GM12878 (cell line): ENCODE data around the gene CORO2B. TPM values are rescaled to one million over a fixed set of nuclear protein-coding genes. Genes with fewer than 3 reads are reported as not detected.

Experiments used
- ATAC-seq: fragments of 200-7000 bp; cut with Tn5 transposase; 3 replicates; pipeline ENCODE4 v1.9.1; 2020; ENCODE audit warnings: mild to moderate bottlenecking, moderate library complexity
- BruUV-seq: library from RNA; stranded (reverse); fragments of 400-500 nt; replicated peaks from 2 replicates; lab custom pipeline; 2021; lab: Mats Ljungman, UMichigan
- CTCF ChIA-PET: fragments of 300-600 bp; sonication (Branson Sonifier 250); formaldehyde crosslinking; extraction: SDS; loops from one replicate; lab custom pipeline; 2021; ENCODE audit warnings: inconsistent platforms; lab: Yijun Ruan, JAX
- POLR2A ChIA-PET: fragments of 350-600 bp; formaldehyde crosslinking; extraction: SDS; loops from one replicate; lab custom pipeline; 2021; ENCODE audit warnings: inconsistent platforms; lab: Charles Lee
- RAD21 ChIA-PET: fragments of 300-600 bp; sonication (Branson Sonifier 250); formaldehyde crosslinking; loops from one replicate; lab custom pipeline; 2023; ENCODE audit warnings: antibody characterized with exemption; ENCODE audit not compliant: unreplicated experiment; lab: Charles Lee
- SMC1A ChIA-PET: fragments of 300-600 bp; sonication (Branson Sonifier 250); formaldehyde crosslinking; loops from one replicate; lab custom pipeline; 2023; ENCODE audit not compliant: unreplicated experiment, uncharacterized antibody; lab: Charles Lee
- DNase-seq: peaks from one replicate; pipeline ENCODE4 v3.0.0-alpha.2; 2011; ENCODE audit warnings: low read depth, low spot score
- FAIRE-seq: peaks from 3 replicates; lab custom pipeline; 2011; peaks lifted over from hg19 to GRCh38; lab: Jason Lieb, UNC
- H2AFZ ChIP-seq: 2 replicates; pipeline ENCODE4 v1.6.0; 2011; ENCODE audit warnings: low read depth, low read length, control low read depth; ENCODE audit not compliant: control insufficient read depth
- H3K27ac ChIP-seq: 2 replicates; pipeline ENCODE4 v1.5.1; 2011; ENCODE audit warnings: control low read depth; ENCODE audit not compliant: control insufficient read depth, insufficient read depth
- H3K27me3 ChIP-seq, 2 experiments: replicated peaks in 1 of 2; 2 replicates each; pipeline versions ENCODE4 v1.6.0 to v1.6.1; 2011; ENCODE audit warnings: low read length in 1 of 2; ENCODE audit not compliant: control insufficient read depth in 2 of 2, insufficient read depth in 2 of 2
- H3K36me3 ChIP-seq, 2 experiments: 2 replicates each; pipeline ENCODE4 v1.5.1; 2011; ENCODE audit warnings: low read length in 1 of 2; ENCODE audit not compliant: control insufficient read depth in 2 of 2, insufficient read depth in 2 of 2
- H3K4me1 ChIP-seq: 2 replicates; pipeline ENCODE4 v1.6.1; 2011; ENCODE audit warnings: mild to moderate bottlenecking, low read length, moderate library complexity, mixed read lengths; ENCODE audit not compliant: control insufficient read depth, insufficient read depth
- H3K4me2 ChIP-seq: 2 replicates; pipeline ENCODE4 v1.6.0; 2011; ENCODE audit warnings: control low read depth; ENCODE audit not compliant: control insufficient read depth, insufficient read depth
- H3K4me3 ChIP-seq: fragments of 200-600 bp; sonication (generic); 2 replicates; pipeline ENCODE4 v1.5.1; 2016
- H3K79me2 ChIP-seq: 2 replicates; pipeline ENCODE4 v1.6.0; 2011; ENCODE audit warnings: low read length; ENCODE audit not compliant: control insufficient read depth, insufficient read depth
- H3K9ac ChIP-seq: 2 replicates; pipeline ENCODE4 v1.8.0; 2011; ENCODE audit warnings: low read length, control low read depth, mixed read lengths; ENCODE audit not compliant: control insufficient read depth, insufficient read depth
- H3K9me3 ChIP-seq: replicated peaks from 3 replicates; pipeline ENCODE4 v1.5.1; 2011; ENCODE audit warnings: mild to moderate bottlenecking, low read length; ENCODE audit not compliant: control insufficient read depth, insufficient read depth
- H4K20me1 ChIP-seq: 2 replicates; pipeline ENCODE4 v1.6.0; 2011; ENCODE audit not compliant: control insufficient read depth, insufficient read depth
- BCL11A ChIP-seq: IDR thresholded peaks from 2 replicates; pipeline ENCODE4 v1.6.1; 2011; ENCODE audit warnings: low read depth, low read length
- BHLHE40 ChIP-seq, 2 experiments: fragments of 450-650 bp in 1 of 2; IDR thresholded peaks; 2 replicates each; pipeline ENCODE4 v1.6.1; 2011 to 2017; ENCODE audit warnings: low read depth in 2 of 2, borderline replicate concordance in 1 of 2, improper control_type of control experiment in 1 of 2, low read length in 1 of 2, mild to moderate bottlenecking in 1 of 2
- FOS ChIP-seq: IDR thresholded peaks from 3 replicates; pipeline ENCODE4 v1.6.1; 2011; ENCODE audit warnings: borderline replicate concordance; ENCODE audit not compliant: insufficient read length; ENCODE audit errors: extremely low read depth
- KAT2A ChIP-seq: conservative IDR thresholded peaks from 2 replicates; pipeline ENCODE4 v1.6.1; 2011; ENCODE audit warnings: low read depth, low read length; ENCODE audit not compliant: control insufficient read depth
- MXI1 ChIP-seq: fragments of 150-350 bp; IDR thresholded peaks from 2 replicates; pipeline ENCODE4 v1.6.1; 2011; ENCODE audit warnings: low read depth, mild to moderate bottlenecking, inconsistent platforms, low read length, improper control_type of control experiment
- NFXL1 ChIP-seq: fragments of 450-650 bp; IDR thresholded peaks from 2 replicates; pipeline ENCODE4 v1.6.1; 2017; ENCODE audit warnings: antibody characterized with exemption, mild to moderate bottlenecking, borderline replicate concordance
- SMAD1 ChIP-seq: fragments of 450-650 bp; IDR thresholded peaks from 2 replicates; pipeline ENCODE4 v1.6.1; 2018; ENCODE audit warnings: mild to moderate bottlenecking, low read depth; ENCODE audit not compliant: partially characterized antibody
- SMARCA5 ChIP-seq: fragments of 450-650 bp; IDR thresholded peaks from 2 replicates; pipeline ENCODE4 v1.6.1; 2017; ENCODE audit warnings: mild to moderate bottlenecking
- SPI1 ChIP-seq: IDR thresholded peaks from 2 replicates; pipeline ENCODE4 v1.6.1; 2011; ENCODE audit warnings: low read depth, mild to moderate bottlenecking, low read length, moderate library complexity, borderline replicate concordance; ENCODE audit not compliant: insufficient read depth
- STAT3 ChIP-seq: IDR thresholded peaks from 2 replicates; pipeline ENCODE4 v1.6.1; 2011; ENCODE audit warnings: low read depth, low read length, improper control_type of control experiment
- TAF1 ChIP-seq: IDR thresholded peaks from 2 replicates; pipeline ENCODE4 v1.6.1; 2011; ENCODE audit warnings: mild to moderate bottlenecking, low read depth, low read length, borderline replicate concordance
- WRNIP1 ChIP-seq: IDR thresholded peaks from 2 replicates; pipeline ENCODE4 v1.6.1; 2011; ENCODE audit warnings: low read depth, low read length, improper control_type of control experiment, borderline replicate concordance
- WGBS: methylation state at CpG from one replicate; pipeline ENCODE4 v1.1.6; 2016; ENCODE audit warnings: low lambda C conversion rate; ENCODE audit not compliant: insufficient replicate concordance, insufficient coverage; ENCODE audit errors: missing lambda C conversion rate; 5-methylcytosine and 5-hydroxymethylcytosine counted together
- in situ Hi-C: fragments of 300-500 bp; cut with MboI; formaldehyde crosslinking; loops from 9 replicates; pipeline ENCODE4 v1.14.3; 2018; ENCODE audit warnings: mixed read lengths
- intact Hi-C: fragments of 100-400 bp; cut with micrococcal nuclease; formaldehyde crosslinking; loops from one replicate; pipeline ENCODE4 v1.14.2; 2022; ENCODE audit not compliant: unreplicated experiment
- polyA plus RNA-seq, 11 experiments: library from polyadenylated mRNA; depleted of rRNA in 4 of 11; unstranded in 6 of 11; stranded (reverse) in 5 of 11; fragments of >200 nt; fragmentation: Nextera tagmentation in 4 of 11; fragmentation: Illumina TruSeq in 1 of 11; extraction: Ambion mirVana in 4 of 11; extraction: Trizol in 1 of 11; gene quantifications; 1 replicate in 1 of 11; 2 replicates in 10 of 11; pipeline versions ENCODE4 v1.2.1 to v1.2.3, GENCODE V29; 2011 to 2016; ENCODE audit warnings: inconsistent platforms in 2 of 11, missing spikeins in 2 of 11, low read depth in 1 of 11
- total RNA-seq, 4 experiments: library from RNA; depleted of rRNA in 3 of 4; stranded (reverse); fragments of >200 nt in 3 of 4; fragmentation: Illumina TruSeq in 1 of 4; extraction: Trizol in 1 of 4; gene quantifications; 2 replicates each; pipeline versions ENCODE4 v1.2.1 to v1.2.3, GENCODE V29; 2013 to 2021
- TF ChIP-seq, protein P1 (sequence below): IDR thresholded peaks from 2 replicates; pipeline ENCODE4 v1.6.1; 2011; ENCODE audit warnings: low read depth, mild to moderate bottlenecking, low read length, moderate library complexity, borderline replicate concordance; ENCODE audit errors: extremely low read depth
- TF ChIP-seq, protein P2 (sequence below): IDR thresholded peaks from 2 replicates; pipeline ENCODE4 v1.6.1; 2012; ENCODE audit warnings: mild to moderate bottlenecking, low read depth, low read length
- TF ChIP-seq, protein P3 (sequence below): IDR thresholded peaks from 2 replicates; pipeline ENCODE4 v1.6.1; 2011; ENCODE audit warnings: mild to moderate bottlenecking, low read depth, low read length, moderate library complexity; ENCODE audit not compliant: insufficient replicate concordance

The CORO2B gene
- total and polyA plus RNA-seq, 10 of the 15 experiments (the other 5 are each of a cell fraction or from before 2014, with no cell fraction given), result 0.05 to 0.73 (median 0.13) TPM; not detected in 4

DNA sequence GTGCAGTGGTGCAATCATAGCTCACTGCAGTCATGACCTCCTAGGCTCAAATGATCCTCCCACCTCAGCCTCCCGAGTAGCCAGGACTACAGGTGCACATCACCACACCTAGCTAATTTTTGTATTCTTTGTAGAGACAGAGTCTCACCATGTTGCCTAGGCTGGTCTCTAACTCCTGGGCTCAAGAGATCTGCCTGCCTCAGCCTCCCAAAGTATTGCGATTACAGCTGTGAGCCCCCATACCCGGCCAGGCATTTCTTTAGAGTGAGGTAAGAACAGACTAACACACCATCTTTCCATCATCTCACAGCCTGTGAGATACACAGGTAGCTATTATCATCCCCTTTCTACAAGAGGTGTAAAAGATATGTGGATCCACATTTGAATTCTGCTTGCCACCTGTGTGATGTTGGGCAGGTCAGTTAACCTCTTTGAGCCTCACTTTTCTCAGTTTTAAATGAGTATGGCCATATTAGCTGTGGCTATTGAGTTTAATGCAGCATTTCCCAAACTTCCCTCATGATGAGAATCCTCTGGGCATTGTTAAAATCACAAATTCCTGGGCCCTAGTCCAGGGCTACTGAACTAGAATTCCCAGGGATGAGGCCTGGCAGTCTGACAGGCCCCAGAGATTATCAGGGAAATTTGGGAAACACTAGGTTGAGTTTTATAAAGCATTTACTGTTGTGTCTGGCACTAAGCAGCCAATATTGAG is 195.9 kb downstream of the CORO2B start:
- RAD21 ChIA-PET, result no interaction called here

More for the DNA sequence above, 195.9 kb downstream of the CORO2B start:
- Histone ChIP-seq H2AFZ (no peak overlapping the region), H3K4me3 (no peak overlapping the region), H3K36me3 (peaks cover 3 to 12% of the 10 kb centered on the region in 2 experiments; a peak in 2 of 4 replicates), H3K4me1 (no peaks in the 10 kb centered on the region), H3K27ac (no peak overlapping the region), H3K9ac (no peak overlapping the region), H3K79me2 (no peaks in the 10 kb centered on the region), H4K20me1 (no peaks in the 10 kb centered on the region), H3K27me3 (no peaks in the 10 kb centered on the region), H3K9me3 (no peaks in the 10 kb centered on the region; the same call in 2 of the 3 replicates), H3K4me2 (no peak overlapping the region)
- ATAC-seq, result no peak
- POLR2A ChIA-PET, result no interaction called here
- WGBS, result 98% methylated on average over 3 of the region's 3 CpGs
- BruUV-seq, result no TSS peak
- intact Hi-C loops (no loop called here), in situ Hi-C loops (no loop called here)
- no peak for FAIRE-seq
- no peak for DNase-seq
- CTCF ChIA-PET, result interaction anchor here (1.1 kb wide), 1 partner anchor 9 kb away, joined by 4 read pairs; no protein-coding TSS in a partner anchor
- TF ChIP-seq SMARCA5, result no peak
- TF ChIP-seq SMAD1, result no peak
- no peak for TF ChIP-seq FOS
- no peak for TF ChIP-seq BHLHE40 (IDR thresholded peaks at IDR 0.05; ENCODE audit: borderline replicate concordance in 1 of 2, low read depth in 2 of 2, low read length in 1 of 2)
- TF ChIP-seq WRNIP1, result no peak
- no peak for TF ChIP-seq NFXL1
- no peak for TF ChIP-seq TAF1
- TF ChIP-seq, protein P1, sequence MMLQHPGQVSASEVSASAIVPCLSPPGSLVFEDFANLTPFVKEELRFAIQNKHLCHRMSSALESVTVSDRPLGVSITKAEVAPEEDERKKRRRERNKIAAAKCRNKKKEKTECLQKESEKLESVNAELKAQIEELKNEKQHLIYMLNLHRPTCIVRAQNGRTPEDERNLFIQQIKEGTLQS, result no peak
- no peak for TF ChIP-seq BCL11A
- no peak for TF ChIP-seq MXI1
- TF ChIP-seq, protein P2, sequence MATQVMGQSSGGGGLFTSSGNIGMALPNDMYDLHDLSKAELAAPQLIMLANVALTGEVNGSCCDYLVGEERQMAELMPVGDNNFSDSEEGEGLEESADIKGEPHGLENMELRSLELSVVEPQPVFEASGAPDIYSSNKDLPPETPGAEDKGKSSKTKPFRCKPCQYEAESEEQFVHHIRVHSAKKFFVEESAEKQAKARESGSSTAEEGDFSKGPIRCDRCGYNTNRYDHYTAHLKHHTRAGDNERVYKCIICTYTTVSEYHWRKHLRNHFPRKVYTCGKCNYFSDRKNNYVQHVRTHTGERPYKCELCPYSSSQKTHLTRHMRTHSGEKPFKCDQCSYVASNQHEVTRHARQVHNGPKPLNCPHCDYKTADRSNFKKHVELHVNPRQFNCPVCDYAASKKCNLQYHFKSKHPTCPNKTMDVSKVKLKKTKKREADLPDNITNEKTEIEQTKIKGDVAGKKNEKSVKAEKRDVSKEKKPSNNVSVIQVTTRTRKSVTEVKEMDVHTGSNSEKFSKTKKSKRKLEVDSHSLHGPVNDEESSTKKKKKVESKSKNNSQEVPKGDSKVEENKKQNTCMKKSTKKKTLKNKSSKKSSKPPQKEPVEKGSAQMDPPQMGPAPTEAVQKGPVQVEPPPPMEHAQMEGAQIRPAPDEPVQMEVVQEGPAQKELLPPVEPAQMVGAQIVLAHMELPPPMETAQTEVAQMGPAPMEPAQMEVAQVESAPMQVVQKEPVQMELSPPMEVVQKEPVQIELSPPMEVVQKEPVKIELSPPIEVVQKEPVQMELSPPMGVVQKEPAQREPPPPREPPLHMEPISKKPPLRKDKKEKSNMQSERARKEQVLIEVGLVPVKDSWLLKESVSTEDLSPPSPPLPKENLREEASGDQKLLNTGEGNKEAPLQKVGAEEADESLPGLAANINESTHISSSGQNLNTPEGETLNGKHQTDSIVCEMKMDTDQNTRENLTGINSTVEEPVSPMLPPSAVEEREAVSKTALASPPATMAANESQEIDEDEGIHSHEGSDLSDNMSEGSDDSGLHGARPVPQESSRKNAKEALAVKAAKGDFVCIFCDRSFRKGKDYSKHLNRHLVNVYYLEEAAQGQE, result no peak
- TF ChIP-seq KAT2A, result no peak
- TF ChIP-seq, protein P3, sequence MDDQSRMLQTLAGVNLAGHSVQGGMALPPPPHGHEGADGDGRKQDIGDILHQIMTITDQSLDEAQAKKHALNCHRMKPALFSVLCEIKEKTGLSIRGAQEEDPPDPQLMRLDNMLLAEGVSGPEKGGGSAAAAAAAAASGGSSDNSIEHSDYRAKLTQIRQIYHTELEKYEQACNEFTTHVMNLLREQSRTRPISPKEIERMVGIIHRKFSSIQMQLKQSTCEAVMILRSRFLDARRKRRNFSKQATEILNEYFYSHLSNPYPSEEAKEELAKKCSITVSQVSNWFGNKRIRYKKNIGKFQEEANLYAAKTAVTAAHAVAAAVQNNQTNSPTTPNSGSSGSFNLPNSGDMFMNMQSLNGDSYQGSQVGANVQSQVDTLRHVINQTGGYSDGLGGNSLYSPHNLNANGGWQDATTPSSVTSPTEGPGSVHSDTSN, result no peak
- TF ChIP-seq SPI1, result no peak
- no peak for TF ChIP-seq STAT3
- SMC1A ChIA-PET, result no interaction called here
